Measurements from ENCODE around the gene COMMD9.

GRCh38 chr11:36228689-36229088, 60.5 kb downstream of the COMMD9 start:
- TF ChIP-seq POLR2A (IDR thresholded peaks at IDR 0.05) (no peak), CTCF (IDR thresholded peaks at IDR 0.05) (no peak)

Measured in upper lobe of left lung (tissue), 4 donors.